OCI-LY3 (cell line): Measurements from ENCODE around the gene C4B.
"Not testable (repeated sequence)": the region's sequence is repeated elsewhere in the genome, so short reads cannot be mapped to it uniquely, and the experiment has no call there.

Experiments
- H2AFZ ChIP-seq: fragments of 200-600, 300-600 bp; shearing (Covaris generic); 2 replicates; pipeline ENCODE4 v1.6.0; 2014; ENCODE audit warnings: antibody characterized with exemption, low read depth, low read length
- H3K27ac ChIP-seq: fragments of 200-600, 300-600 bp; sonication (generic); 2 replicates; pipeline ENCODE4 v1.5.1; 2014; ENCODE audit warnings: mild to moderate bottlenecking, low read length, moderate library complexity, mixed read lengths
- H3K27me3 ChIP-seq: fragments of 200-600, 300-600 bp; sonication (generic); 2 replicates; pipeline ENCODE4 v1.6.1; 2014; ENCODE audit warnings: low read depth, low read length, mixed read lengths
- H3K36me3 ChIP-seq: fragments of 200-600, 300-600 bp; sonication (generic); replicated peaks from 2 replicates; pipeline ENCODE3; 2014; ENCODE audit warnings: low read depth, low read length, mixed read lengths
- H3K4me1 ChIP-seq: fragments of 300-600, 200-600 bp; sonication (generic); 2 replicates; pipeline ENCODE4 v1.6.1; 2014; ENCODE audit warnings: low read length, mixed read lengths
- H3K4me2 ChIP-seq: fragments of 200-600, 300-600 bp; sonication (generic); 2 replicates; pipeline ENCODE4 v1.6.1; 2014; ENCODE audit warnings: low read length, mixed read lengths
- H3K4me3 ChIP-seq: fragments of 300-600, 200-600 bp; sonication (generic); 2 replicates; pipeline ENCODE4 v1.5.1; 2014; ENCODE audit warnings: antibody characterized with exemption, mild to moderate bottlenecking, low read length, moderate library complexity
- H3K79me2 ChIP-seq: fragments of 300-600, 200-600 bp; shearing (Covaris generic); 2 replicates; pipeline ENCODE4 v1.6.1; 2014; ENCODE audit warnings: mild to moderate bottlenecking, low read length, mixed read lengths
- H3K9ac ChIP-seq: fragments of 300-600, 200-600 bp; shearing (Covaris generic); 2 replicates; pipeline ENCODE4 v1.6.0; 2014; ENCODE audit warnings: mild to moderate bottlenecking, low read length, moderate library complexity
- H3K9me3 ChIP-seq: fragments of 200-600, 300-600 bp; shearing (Covaris generic); 2 replicates; pipeline ENCODE4 v1.6.1; 2014; ENCODE audit warnings: low read length, mixed read lengths; ENCODE audit not compliant: insufficient read depth
- H4K20me1 ChIP-seq: fragments of 200-600, 300-600 bp; sonication (generic); 2 replicates; pipeline ENCODE4 v1.6.1; 2016; ENCODE audit warnings: low read length, mixed read lengths; ENCODE audit not compliant: insufficient read depth
- CTCF ChIP-seq: fragments of 200-600, 300-600 bp; sonication (generic); IDR thresholded peaks from 2 replicates; pipeline ENCODE4 v1.5.1; 2014; ENCODE audit warnings: antibody characterized with exemption, low read length, low read depth
- EZH2phosphoT487 ChIP-seq: fragments of 200-600 bp; shearing (Covaris generic); IDR thresholded peaks from 2 replicates; pipeline ENCODE4 v1.6.1; 2018; ENCODE audit warnings: antibody characterized with exemption, mixed run types, low read depth

Gene C4B

DNA sequence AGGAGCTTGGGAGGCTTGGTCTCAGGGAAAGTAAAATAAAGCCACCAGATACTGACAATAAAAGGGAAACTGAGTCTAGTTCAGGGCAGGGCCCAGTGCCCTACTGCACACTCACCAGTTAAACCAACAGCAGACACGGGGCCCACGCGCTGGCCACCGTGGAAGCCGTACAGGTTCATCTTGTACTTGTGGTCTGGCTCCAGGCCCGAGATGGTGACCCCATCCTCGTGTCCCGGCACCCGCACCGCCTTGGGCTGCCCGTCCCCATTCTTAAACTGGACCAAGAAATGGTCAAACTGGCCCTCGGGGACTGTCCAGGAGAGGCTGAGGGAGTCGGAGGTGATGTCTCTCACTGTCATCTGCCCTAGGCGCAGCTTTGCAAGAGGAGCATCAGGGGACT is 50.1 kb downstream of the C4B start:
- no peaks in the 10 kb centered on the region for H3K9me3 ChIP-seq
- no peak overlapping the region for H2AFZ ChIP-seq
- H3K27me3 ChIP-seq, result 0 out of 2 replicates have a peak, but pooled peaks cover under 1% of the 10 kb centered on the region
- no peak for TF ChIP-seq CTCF
- no peak for TF ChIP-seq EZH2phosphoT487
- no peaks in the 10 kb centered on the region for H3K4me1 ChIP-seq
- H3K4me3 ChIP-seq, result no peak overlapping the region
- no peaks in the 10 kb centered on the region for H3K36me3 ChIP-seq
- no peak overlapping the region for H3K4me2 ChIP-seq
- H3K9ac ChIP-seq, result no peak overlapping the region
- H3K79me2 ChIP-seq, result no peaks in the 10 kb centered on the region
- H3K27ac ChIP-seq, result no peak overlapping the region
- no peaks in the 10 kb centered on the region for H4K20me1 ChIP-seq

GRCh38 chr6:32067521-32067920 is 52.9 kb downstream of the C4B start:
- not testable (repeated sequence) for H3K36me3 ChIP-seq, H3K4me1 ChIP-seq, H3K4me3 ChIP-seq, H3K27me3 ChIP-seq, H2AFZ ChIP-seq, H3K27ac ChIP-seq, H3K79me2 ChIP-seq, H3K4me2 ChIP-seq, H4K20me1 ChIP-seq, H3K9ac ChIP-seq, H3K9me3 ChIP-seq

DNA sequence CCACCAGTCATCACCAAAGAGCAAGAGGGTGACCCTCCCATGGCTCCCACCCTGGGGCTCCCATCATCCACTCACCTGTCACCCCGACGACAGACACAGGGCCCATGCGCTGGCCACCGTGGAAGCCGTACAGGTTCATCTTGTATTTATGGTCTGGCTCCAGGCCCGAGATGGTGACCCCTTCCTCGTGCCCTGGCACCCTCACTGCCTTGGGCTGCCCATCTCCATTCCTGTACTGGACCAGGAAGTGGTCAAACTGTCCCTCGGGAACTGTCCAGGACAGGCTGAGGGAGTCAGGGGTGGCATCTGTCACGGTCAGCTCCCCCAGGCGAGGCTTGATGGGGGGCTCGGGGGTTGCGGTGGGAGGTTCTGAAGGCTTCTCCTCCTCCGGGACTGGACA is 53.7 kb downstream of the C4B start:
- H3K36me3 ChIP-seq, H3K27me3 ChIP-seq, H4K20me1 ChIP-seq, H3K4me3 ChIP-seq, H3K9ac ChIP-seq, H3K79me2 ChIP-seq, H3K4me1 ChIP-seq, H3K4me2 ChIP-seq, H3K9me3 ChIP-seq, H2AFZ ChIP-seq, H3K27ac ChIP-seq: not testable (repeated sequence)

DNA sequence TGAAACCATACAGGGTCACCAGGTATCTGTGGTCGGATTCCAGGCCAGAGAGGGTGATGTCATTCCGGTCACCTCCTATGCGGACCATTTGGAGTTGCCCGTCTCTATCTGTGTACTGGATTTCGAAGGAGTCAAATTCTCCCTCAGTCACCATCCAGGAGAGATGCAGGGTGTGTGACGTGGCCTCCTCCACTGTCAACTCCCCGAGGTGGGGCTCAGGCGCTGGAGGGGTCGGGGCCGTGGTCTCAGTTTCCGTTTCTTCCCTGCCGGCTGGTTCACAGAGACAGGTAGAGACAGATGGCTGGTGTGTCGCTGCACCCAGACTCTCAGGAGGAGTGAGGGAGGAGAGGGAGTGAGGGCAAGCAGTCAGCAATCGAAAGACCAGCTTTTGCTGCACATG is 54.3 kb downstream of the C4B start:
- H3K9me3 ChIP-seq, result no peaks in the 10 kb centered on the region
- no peak overlapping the region for H3K9ac ChIP-seq
- no peak overlapping the region for H3K4me3 ChIP-seq
- no peak overlapping the region for H3K27ac ChIP-seq
- TF ChIP-seq EZH2phosphoT487 (no peak), CTCF (no peak)
- H3K27me3 ChIP-seq, result no peaks in the 10 kb centered on the region
- no peaks in the 10 kb centered on the region for H3K4me1 ChIP-seq
- H3K79me2 ChIP-seq, result no peaks in the 10 kb centered on the region
- H3K36me3 ChIP-seq, result no peaks in the 10 kb centered on the region
- no peak overlapping the region for H3K4me2 ChIP-seq
- H4K20me1 ChIP-seq, result no peaks in the 10 kb centered on the region
- no peak overlapping the region for H2AFZ ChIP-seq

- no peaks in the 10 kb centered on the region for H3K79me2 ChIP-seq
- H3K27me3 ChIP-seq, result no peaks in the 10 kb centered on the region
- no peaks in the 10 kb centered on the region for H3K9me3 ChIP-seq
- no peak overlapping the region for H3K4me2 ChIP-seq
- H2AFZ ChIP-seq, result no peak overlapping the region
- no peak overlapping the region for H3K4me3 ChIP-seq
- no peak overlapping the region for H3K9ac ChIP-seq
- H3K4me1 ChIP-seq, result no peaks in the 10 kb centered on the region
- H3K36me3 ChIP-seq, result no peaks in the 10 kb centered on the region
- no peak overlapping the region for H3K27ac ChIP-seq
- TF ChIP-seq EZH2phosphoT487 (no peak), CTCF (no peak)
- no peaks in the 10 kb centered on the region for H4K20me1 ChIP-seq
These were observed 54.9 kb downstream of the C4B start for GRCh38 chr6:32069460-32069859.
